ENCODE results near the gene COL25A1.
A peak's percentile ranks its signal among the peaks of the same experiment; 100 is the strongest.

Gene COL25A1

GRCh38 chr4:108772402-108772801 is 530.1 kb downstream of the COL25A1 start:
- Histone ChIP-seq H3K4me3 (ENCODE audit: low read depth, low read length) (no peak overlapping the region), H3K27me3 (ENCODE audit: insufficient read depth, low read depth, severe bottlenecking) (no peaks in the 10 kb centered on the region), H3K36me3 (no peaks in the 10 kb centered on the region), H3K27ac (no peak overlapping the region), H3K9me3 (ENCODE audit: severe bottlenecking) (no peaks in the 10 kb centered on the region)
- no peak for DNase-seq
- TF ChIP-seq CTCF (IDR thresholded peaks at IDR 0.05; ENCODE audit: low read depth, low read length) = no peak

GRCh38 chr4:108766058-108766457 is 536.4 kb downstream of the COL25A1 start:
- Histone ChIP-seq H3K4me3 (ENCODE audit: low read depth, low read length) (no peak overlapping the region), H3K36me3 (no peaks in the 10 kb centered on the region), H3K27me3 (ENCODE audit: insufficient read depth, low read depth, severe bottlenecking) (peaks cover 19% of the 10 kb centered on the region), H3K27ac (no peak overlapping the region), H3K9me3 (ENCODE audit: severe bottlenecking) (no peaks in the 10 kb centered on the region)
- no peak for TF ChIP-seq CTCF (IDR thresholded peaks at IDR 0.05; ENCODE audit: low read depth, low read length)
- DNase-seq = no peak

GRCh38 chr4:108763986-108764385 is 538.5 kb downstream of the COL25A1 start:
- Histone ChIP-seq H3K36me3 (no peaks in the 10 kb centered on the region), H3K4me3 (ENCODE audit: low read depth, low read length) (no peak overlapping the region), H3K27me3 (ENCODE audit: insufficient read depth, low read depth, severe bottlenecking) (peaks cover 19% of the 10 kb centered on the region), H3K27ac (no peak overlapping the region), H3K9me3 (ENCODE audit: severe bottlenecking) (no peaks in the 10 kb centered on the region)
- no peak for DNase-seq
- TF ChIP-seq CTCF (IDR thresholded peaks at IDR 0.05; ENCODE audit: low read depth, low read length) = no peak

GRCh38 chr4:108763226-108763593 is 539.2 kb downstream of the COL25A1 start:
- no peak for TF ChIP-seq CTCF (IDR thresholded peaks at IDR 0.05; ENCODE audit: low read depth, low read length)
- DNase-seq = no peak
- Histone ChIP-seq H3K27me3 (ENCODE audit: insufficient read depth, low read depth, severe bottlenecking) (peaks cover 19% of the 10 kb centered on the region), H3K36me3 (no peaks in the 10 kb centered on the region), H3K9me3 (ENCODE audit: severe bottlenecking) (no peaks in the 10 kb centered on the region), H3K4me3 (ENCODE audit: low read depth, low read length) (peak overlapping the region; percentile 45), H3K27ac (no peak overlapping the region)

GRCh38 chr4:108762559-108763225 is 539.8 kb downstream of the COL25A1 start, which contains the start of gene ETNPPL:
Gene ETNPPL (minus strand): TSS chr4:108763053. CDS start chr4:108762898, 155 bp downstream.
- peaks cover 19% of the 10 kb centered on the region for H3K27me3 ChIP-seq (ENCODE audit: insufficient read depth, low read depth, severe bottlenecking)
- H3K4me3 ChIP-seq (ENCODE audit: low read depth, low read length) = peak within 1 kb of the TSS; percentile 45
- peak; percentile 59 for DNase-seq
- H3K9me3 ChIP-seq (ENCODE audit: severe bottlenecking) = no peaks in the 10 kb centered on the region
- peak; percentile 39; the same call in 1 of the 2 replicates for TF ChIP-seq CTCF (IDR thresholded peaks at IDR 0.05; ENCODE audit: low read depth, low read length)
- H3K27ac ChIP-seq = no peak within 1 kb of the TSS
- no peaks in the 10 kb centered on the region for H3K36me3 ChIP-seq

All from WERI-Rb-1 (cell line).